Suprapubic skin (tissue), 3 donors: ENCODE results near the gene MICALL2.

Source experiments
- CTCF ChIP-seq, 2 donors: fragments of 200-600 bp in 1 of 2; fragments of 450-650 bp in 1 of 2; sonication (generic) in 1 of 2; IDR thresholded peaks; one replicate each; pipeline ENCODE4 v1.5.1; 2016 to 2019; ENCODE audit warnings: antibody characterized with exemption in 2 of 2, mild to moderate bottlenecking in 1 of 2, moderate library complexity in 1 of 2
- EP300 ChIP-seq: sonication (generic); formaldehyde crosslinking; IDR thresholded peaks from one replicate; pipeline ENCODE4 v1.6.1; 2017; ENCODE audit warnings: antibody characterized with exemption
- POLR2A ChIP-seq, 2 donors: fragments of 450-650 bp; IDR thresholded peaks; one replicate each; pipeline ENCODE4 v1.6.1; 2017; ENCODE audit warnings: antibody characterized with exemption in 2 of 2, mild to moderate bottlenecking in 2 of 2, moderate library complexity in 2 of 2

- TF ChIP-seq EP300 = no peak
- TF ChIP-seq POLR2A (IDR thresholded peaks at IDR 0.05) = no peak
- no peak for TF ChIP-seq CTCF (IDR thresholded peaks at IDR 0.05)
Observed at GRCh38 chr7:1446620-1447032, 12.6 kb downstream of the MICALL2 start.
